ENCODE results near the gene CXCL6.
A peak's percentile ranks its signal among the peaks of the same experiment; 100 is the strongest.

CXCL6 gene

DNA sequence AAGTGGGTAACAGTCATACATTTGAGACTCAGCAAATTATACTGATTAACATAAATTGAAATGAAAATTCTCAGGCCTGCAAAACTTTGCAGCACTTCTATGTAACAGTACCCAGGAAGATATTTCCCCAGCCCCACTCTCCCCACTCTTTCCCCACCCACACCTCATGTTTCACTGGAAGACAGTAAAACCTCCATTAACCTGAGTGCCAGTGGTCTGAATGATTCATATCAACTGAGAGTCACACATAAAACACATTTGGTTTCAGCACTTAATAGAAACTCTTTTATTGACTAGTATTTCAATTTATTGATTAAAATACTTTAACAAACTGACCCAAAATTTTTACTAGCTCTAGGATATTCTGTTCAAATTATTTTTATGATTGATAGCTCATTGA, 6.9 kb downstream of the CXCL6 start:
- DNase-seq = no peak

DNA sequence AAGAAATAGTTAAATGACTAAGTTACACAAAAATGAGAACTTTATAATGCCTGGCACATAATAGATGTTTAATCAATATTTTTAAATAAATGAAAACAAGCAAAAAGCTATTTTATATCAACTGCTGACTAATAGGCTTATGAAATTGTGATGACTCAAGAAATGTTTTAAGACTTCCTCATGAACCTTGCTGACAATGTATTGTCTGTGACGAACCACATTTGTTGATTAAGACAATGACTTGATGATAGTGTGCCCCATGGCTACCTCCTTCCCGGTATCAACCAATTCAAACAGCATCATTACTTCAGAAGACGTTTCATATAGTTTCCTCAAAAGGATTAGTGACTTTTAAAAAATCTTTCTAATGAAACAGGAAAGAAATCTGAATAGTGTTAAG, 7.9 kb downstream of the CXCL6 start:
- no peak for DNase-seq

DNA sequence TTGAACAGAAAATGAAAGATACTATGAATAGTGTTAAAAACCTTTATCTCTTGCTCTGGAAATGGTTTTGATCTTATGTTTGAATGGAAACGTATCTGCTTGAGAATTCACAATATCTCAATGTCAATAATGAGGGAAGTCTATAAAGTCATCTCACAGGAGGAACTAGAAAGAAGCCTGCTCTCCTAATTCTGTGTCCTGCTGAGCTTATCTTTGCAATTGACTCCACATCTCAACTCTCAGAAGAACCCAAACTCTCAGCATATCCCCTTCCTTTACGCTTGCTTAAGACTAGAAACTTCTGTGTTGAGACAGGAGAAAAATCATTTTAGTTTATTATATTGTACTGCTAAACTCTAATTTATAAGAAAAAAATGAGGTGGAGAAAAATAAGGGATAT, 8.3 kb downstream of the CXCL6 start:
- DNase-seq = no peak

GRCh38 chr4:73847526-73848182, 11.2 kb downstream of the CXCL6 start:
- DNase-seq = no peak

DNA sequence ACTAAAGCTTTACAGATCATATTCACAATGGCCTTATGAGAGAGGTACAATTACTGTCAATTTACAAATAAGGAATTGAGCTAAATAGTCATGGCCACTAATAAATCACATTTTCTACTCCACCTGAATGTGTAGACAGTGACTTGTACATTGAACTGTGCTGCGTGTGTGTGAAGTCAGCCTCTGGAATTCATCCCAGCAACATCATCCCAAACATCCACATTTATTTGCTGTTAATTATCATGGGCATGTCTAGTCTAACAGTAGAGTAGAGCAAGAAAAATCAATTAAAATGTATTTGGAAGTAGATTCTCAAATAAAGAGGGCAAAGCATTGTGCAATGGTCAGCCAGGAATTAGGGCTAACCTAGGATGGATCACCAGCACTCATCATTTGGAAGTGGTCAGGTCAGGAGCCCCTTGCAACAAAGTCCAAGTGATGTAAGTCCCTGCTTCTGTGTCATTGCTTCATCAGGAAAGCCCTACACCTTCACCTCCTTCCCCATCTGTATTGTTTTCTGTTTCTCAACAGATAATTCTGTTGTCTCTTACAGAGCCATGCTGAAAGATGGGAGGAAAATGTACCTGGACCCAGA, 11.8 kb downstream of the CXCL6 start:
- no peak for DNase-seq

GRCh38 chr4:73850261-73850970, 13.9 kb downstream of the CXCL6 start:
- DNase-seq = peak; percentile 74

GRCh38 chr4:73851293-73851692, 14.8 kb downstream of the CXCL6 start:
- DNase-seq = no peak

- no peak for DNase-seq
Measured at GRCh38 chr4:73852771-73853170, 16.3 kb downstream of the CXCL6 start.

- DNase-seq = no peak
Measured at GRCh38 chr4:73853246-73853704, 16.8 kb downstream of the CXCL6 start, which contains the start of gene PF4V1. PF4V1 (plus strand) TSS chr4:73853296; CDS start chr4:73853363, 67 bp downstream.

DNA sequence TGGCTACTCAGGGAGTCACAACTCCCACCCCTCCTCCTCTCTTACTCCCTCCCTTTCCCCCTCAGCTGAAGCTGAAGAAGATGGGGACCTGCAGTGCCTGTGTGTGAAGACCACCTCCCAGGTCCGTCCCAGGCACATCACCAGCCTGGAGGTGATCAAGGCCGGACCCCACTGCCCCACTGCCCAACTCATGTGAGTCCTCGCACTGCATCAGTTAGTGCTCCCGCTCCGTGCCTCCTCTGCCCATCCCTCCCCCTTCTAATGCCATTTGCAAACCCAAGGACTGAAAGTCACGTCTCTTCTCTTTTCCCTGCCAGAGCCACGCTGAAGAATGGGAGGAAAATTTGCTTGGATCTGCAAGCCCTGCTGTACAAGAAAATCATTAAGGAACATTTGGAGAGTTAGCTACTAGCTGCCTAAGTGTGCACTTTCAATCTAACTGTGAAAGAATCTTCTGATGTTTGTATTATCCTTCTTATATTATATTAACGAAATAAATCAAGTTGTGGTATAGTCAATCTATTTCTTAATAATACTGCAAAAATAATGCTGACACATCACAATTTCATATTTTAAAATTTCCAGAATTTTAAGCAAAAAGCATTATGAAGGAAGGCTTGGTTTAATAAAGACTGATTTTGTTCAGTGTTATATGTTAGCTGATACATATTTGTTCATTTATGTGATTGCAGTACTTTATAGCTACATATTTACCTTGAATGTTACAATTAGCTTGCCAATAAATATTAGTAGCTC, 17.4 kb downstream of the CXCL6 start:
- no peak for DNase-seq

- no peak for DNase-seq
Measured at GRCh38 chr4:73855406-73855805, 18.9 kb downstream of the CXCL6 start.

DNA sequence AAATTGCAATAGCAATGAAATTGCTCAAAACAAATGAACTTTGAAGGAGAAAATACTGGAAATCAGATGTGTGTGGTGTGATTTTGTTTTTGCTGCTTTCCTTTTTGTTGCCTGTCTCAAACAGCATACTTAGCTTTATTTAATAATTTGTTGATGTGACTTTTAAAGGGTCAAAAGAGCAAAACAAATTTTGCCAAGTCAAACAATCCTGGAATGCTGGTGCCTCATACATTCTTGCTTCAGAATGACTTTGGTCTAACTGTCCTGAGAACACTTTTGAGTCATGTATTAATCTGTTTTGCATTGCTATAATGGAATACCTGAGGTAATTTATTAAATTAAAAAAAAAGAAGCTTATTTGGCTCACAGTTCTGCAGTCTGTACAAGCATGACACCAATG, 20.0 kb downstream of the CXCL6 start:
- no peak for DNase-seq

DNA sequence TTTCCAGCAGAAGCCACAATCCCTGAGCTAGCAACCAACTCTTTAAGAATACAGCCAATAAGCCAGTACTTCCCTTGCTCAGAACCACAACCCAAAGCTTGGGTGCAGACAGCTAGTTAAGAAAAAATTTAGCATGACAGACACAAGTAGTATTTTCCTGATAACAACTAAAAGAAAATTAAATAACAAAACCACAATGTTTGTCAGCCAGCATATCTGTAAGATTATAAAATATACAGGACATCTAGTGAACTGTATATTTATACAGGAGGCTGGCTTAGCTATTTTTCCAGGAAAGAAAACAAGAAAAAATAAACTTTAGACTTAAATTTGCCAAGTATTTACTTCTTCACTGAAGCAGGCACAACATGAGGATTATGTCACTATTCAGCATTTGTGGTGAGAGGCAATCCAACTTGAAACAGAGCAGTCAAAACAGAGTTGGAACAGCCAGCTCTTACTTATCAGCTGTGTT, 23.2 kb downstream of the CXCL6 start:
- no peak for DNase-seq

GRCh38 chr4:73860181-73860580, 23.7 kb downstream of the CXCL6 start:
- no peak for DNase-seq

- DNase-seq = no peak
Measured at GRCh38 chr4:73860917-73861316, 24.4 kb downstream of the CXCL6 start.

GRCh38 chr4:73862322-73862721, 25.8 kb downstream of the CXCL6 start:
- no peak for DNase-seq

DNA sequence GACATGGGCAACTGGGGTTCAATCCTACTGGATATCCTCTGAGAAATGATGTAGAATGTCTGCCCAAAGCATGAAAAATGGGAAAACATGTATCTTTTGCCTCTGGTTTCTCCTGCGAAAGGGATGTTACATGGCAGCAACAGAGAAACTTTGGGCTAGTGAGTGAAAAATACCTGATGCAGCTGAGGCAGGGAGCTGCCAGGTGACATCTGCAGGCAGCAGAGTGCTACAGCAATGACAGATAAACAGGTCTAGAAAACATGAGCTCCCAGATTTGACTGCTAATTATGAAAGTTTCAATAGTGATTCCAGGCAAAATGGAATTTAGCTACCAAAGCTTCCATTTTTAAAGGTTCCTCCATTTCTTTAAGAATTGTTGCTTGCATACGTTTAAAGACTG, 27.9 kb downstream of the CXCL6 start:
- no peak for DNase-seq

DNA sequence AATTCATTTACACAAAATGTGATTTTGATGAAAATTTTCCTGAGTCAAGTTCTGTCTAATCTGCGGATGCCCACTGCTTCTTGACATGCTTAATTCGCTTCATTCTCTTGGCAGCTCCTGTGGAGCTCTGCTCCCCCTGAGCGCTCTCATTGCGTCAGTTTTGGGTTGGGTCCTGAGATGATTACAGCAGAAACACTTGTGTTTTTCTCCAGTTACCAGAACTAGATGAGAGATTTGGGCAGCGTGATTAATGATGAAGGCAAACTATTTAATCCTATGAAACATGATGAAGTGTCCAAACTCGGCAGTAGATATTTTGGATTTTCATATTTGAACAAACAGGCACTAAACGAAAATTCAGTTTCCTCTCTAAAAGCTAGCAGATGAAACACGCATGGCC, 28.5 kb downstream of the CXCL6 start:
- no peak for DNase-seq

GRCh38 chr4:73865431-73866096, 29.1 kb downstream of the CXCL6 start:
- DNase-seq = no peak

DNA sequence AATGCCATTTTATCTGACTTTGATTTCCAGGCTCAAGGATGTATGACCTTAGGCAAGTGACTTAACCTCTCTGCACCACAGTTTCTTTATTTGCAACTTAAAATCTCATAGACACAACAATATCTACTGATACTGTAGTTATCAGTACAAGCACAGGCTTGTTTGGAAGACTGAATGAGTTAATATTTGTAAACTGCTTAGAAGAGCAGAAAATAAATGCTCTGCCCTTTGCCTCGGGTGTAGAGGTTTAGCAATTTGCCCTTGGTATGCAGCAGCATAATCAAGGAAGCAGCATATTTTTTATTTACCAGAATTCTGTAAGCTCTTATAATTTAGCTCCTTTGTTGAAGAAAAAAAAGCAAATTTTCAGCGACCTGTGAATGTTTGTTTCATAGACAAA, 29.8 kb downstream of the CXCL6 start:
- no peak for DNase-seq

DNA sequence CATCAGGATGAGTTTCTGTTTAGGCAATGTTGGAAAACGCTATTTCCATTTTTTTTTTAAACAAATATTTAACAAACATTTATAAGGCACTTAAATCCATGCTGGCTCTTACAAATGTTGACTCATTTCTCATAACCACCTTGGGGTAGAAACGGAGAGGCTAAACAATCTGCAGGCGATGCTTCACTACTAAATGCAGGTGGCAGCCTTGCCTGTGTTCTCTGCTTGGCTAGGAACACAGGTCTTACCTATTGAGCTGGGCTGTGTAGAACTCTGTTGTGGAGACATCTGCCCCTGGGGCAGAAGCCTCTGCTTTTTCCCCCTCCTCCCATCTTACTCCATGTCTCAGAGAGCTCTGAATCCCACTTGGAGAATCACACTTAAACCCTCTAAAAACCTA, 31.3 kb downstream of the CXCL6 start:
- DNase-seq = peak; percentile 58

DNA sequence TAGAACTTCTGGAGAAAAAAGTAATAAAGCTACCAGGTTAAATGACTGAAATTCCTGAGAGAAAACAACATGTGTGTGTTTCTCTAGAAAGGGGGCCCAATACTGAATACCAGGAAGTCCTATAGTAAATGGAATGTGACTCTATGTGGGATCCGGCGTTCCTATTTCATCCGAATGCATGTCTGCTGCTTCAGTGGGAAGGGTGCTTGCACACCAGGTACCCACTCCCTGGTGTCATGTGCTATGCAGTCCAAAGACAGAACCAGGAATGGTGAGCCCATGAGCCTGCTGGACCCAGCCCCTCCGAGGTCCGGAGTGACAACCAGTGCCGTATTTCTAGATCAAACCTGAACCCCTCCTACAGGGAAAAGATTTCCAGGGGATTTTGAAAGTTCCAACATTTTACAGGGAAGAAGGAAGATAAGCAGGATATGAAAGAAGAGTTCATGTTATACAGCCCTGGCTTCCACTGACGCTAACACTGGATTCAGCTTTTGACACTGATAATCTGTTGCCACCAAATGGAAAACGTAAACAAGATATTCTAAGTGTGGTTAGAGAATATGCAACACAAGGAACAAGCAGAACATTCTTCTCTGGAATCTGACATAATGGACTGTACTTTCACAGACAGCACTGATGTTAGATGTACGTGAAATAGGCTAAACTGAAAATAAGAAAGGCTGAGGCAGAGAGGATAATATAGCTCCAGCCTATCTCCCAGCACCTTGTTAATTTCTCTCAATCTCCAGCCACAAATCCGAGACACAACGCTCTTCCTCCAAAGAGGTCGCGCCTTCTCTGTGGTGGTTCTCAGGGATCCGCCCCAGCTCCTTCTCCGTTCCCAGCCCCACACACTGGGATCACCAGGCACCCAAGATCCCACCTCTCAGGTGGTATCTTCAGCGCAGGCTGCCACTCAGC, 32.0 kb downstream of the CXCL6 start:
- DNase-seq = no peak

Measured in DMS153 (cell line).